ENCODE measurements around the gene POMT1.

POMT1 gene

DNA sequence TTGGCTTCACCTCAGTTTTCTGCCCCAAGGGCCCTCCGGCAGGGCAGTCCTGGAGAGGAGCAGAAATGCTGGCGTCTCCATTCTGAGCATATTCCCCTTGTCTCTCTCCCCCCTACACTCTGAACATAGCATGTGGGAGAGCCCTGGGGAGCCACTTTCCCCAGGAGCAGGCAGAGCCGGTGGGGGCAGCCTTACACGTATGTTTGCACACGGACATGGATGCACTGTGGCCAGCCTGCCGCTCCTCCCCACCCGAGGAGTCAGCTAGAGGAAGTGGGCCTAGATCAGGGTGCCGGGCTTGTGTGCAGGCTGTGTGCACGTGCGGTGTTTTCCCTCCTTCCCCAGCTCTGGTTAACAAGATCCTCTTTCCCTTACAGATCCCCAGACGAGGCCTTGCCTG, 25.4 kb upstream of the POMT1 start:
- Histone ChIP-seq H3K9ac (ENCODE audit: low read depth, low read length) (no peak overlapping the region), H3K79me2 (ENCODE audit: insufficient read depth, low read length) (peaks cover 14% of the 10 kb centered on the region; the same call in 1 of the 2 replicates), H3K4me2 (ENCODE audit: insufficient read depth, low read length) (no peak overlapping the region), H3K36me3 (ENCODE audit: insufficient read depth, low read length) (peaks cover 94% of the 10 kb centered on the region), H3K27ac (ENCODE audit: low read length) (no peak overlapping the region), H2AFZ (ENCODE audit: low read depth, low read length) (no peak overlapping the region), H3K9me3 (ENCODE audit: insufficient read depth, low read length, severe bottlenecking) (no peaks in the 10 kb centered on the region), H3K4me1 (ENCODE audit: insufficient read depth, low read length) (no peaks in the 10 kb centered on the region), H4K20me1 (ENCODE audit: insufficient read depth, low read length) (peaks cover 66% of the 10 kb centered on the region), H3K4me3 (ENCODE audit: low read depth in 1 of 2, low read length in 2 of 2) (no peak overlapping the region), H3K27me3 (ENCODE audit: insufficient read depth, low read length, poor library complexity) (no peaks in the 10 kb centered on the region)
- no peak for TF ChIP-seq EZH2 (IDR thresholded peaks at IDR 0.05; ENCODE audit: borderline replicate concordance, low read depth, low read length, severe bottlenecking)
- TF ChIP-seq, protein P1, sequence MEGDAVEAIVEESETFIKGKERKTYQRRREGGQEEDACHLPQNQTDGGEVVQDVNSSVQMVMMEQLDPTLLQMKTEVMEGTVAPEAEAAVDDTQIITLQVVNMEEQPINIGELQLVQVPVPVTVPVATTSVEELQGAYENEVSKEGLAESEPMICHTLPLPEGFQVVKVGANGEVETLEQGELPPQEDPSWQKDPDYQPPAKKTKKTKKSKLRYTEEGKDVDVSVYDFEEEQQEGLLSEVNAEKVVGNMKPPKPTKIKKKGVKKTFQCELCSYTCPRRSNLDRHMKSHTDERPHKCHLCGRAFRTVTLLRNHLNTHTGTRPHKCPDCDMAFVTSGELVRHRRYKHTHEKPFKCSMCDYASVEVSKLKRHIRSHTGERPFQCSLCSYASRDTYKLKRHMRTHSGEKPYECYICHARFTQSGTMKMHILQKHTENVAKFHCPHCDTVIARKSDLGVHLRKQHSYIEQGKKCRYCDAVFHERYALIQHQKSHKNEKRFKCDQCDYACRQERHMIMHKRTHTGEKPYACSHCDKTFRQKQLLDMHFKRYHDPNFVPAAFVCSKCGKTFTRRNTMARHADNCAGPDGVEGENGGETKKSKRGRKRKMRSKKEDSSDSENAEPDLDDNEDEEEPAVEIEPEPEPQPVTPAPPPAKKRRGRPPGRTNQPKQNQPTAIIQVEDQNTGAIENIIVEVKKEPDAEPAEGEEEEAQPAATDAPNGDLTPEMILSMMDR (IDR thresholded peaks at IDR 0.05; ENCODE audit: borderline replicate concordance, extremely low read depth, low read length, poor library complexity, severe bottlenecking): no peak
- ATAC-seq (ENCODE audit: insufficient read depth, low read depth): no peak
- DNase-seq: no peak

DNA sequence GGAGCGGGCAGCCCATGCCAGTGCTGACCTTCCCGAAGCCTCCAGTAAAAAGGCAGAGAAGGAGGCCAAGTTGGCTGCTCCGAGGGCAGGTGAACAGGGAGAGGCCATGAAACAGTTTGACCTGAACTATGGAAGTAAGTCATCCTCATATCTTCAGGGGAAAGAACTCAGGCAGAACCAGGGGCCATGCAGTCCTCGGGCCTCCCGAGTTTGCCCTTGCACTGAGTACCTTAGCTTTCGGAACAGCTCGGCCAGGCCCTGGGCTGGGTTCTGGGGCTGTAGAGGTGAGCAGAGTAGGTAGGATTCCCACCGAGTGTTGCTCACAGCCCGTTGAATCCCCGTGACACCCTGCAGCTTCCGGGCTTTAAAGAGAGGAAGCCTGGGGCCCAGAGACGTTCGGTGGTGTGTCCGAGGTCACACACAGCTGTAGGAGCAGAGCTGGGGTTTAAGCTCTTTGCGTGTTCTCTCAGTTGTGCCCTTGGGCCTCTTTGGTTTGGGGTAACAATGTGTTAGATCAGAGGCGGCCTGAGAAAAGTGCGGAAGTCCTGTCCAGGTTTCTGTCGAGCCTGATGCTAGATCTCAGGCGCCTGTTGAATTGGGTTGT, 24.8 kb upstream of the POMT1 start:
- no peaks in the 10 kb centered on the region for H3K4me1 ChIP-seq (ENCODE audit: insufficient read depth, low read length)
- H3K36me3 ChIP-seq (ENCODE audit: insufficient read depth, low read length): peaks cover 94% of the 10 kb centered on the region
- H3K4me3 ChIP-seq (ENCODE audit: low read depth in 1 of 2, low read length in 2 of 2): no peak overlapping the region
- ATAC-seq (ENCODE audit: insufficient read depth, low read depth) (no peak), DNase-seq (no peak)
- no peak overlapping the region for H3K27ac ChIP-seq (ENCODE audit: low read length)
- peaks cover 61% of the 10 kb centered on the region for H4K20me1 ChIP-seq (ENCODE audit: insufficient read depth, low read length)
- H3K9me3 ChIP-seq (ENCODE audit: insufficient read depth, low read length, severe bottlenecking): no peaks in the 10 kb centered on the region
- H2AFZ ChIP-seq (ENCODE audit: low read depth, low read length): no peak overlapping the region
- no peaks in the 10 kb centered on the region for H3K27me3 ChIP-seq (ENCODE audit: insufficient read depth, low read length, poor library complexity)
- H3K79me2 ChIP-seq (ENCODE audit: insufficient read depth, low read length): peaks cover 12% of the 10 kb centered on the region; the same call in 1 of the 2 replicates
- no peak overlapping the region for H3K4me2 ChIP-seq (ENCODE audit: insufficient read depth, low read length)
- no peak for TF ChIP-seq EZH2 (IDR thresholded peaks at IDR 0.05; ENCODE audit: borderline replicate concordance, low read depth, low read length, severe bottlenecking)
- TF ChIP-seq, protein P1 (IDR thresholded peaks at IDR 0.05; ENCODE audit: borderline replicate concordance, extremely low read depth, low read length, poor library complexity, severe bottlenecking): no peak
- H3K9ac ChIP-seq (ENCODE audit: low read depth, low read length): no peak overlapping the region

- no peak overlapping the region for H2AFZ ChIP-seq (ENCODE audit: low read depth, low read length)
- no peak overlapping the region for H3K4me3 ChIP-seq (ENCODE audit: low read depth in 1 of 2, low read length in 2 of 2)
- DNase-seq: peak; percentile 57
- no peaks in the 10 kb centered on the region for H3K27me3 ChIP-seq (ENCODE audit: insufficient read depth, low read length, poor library complexity)
- H3K4me2 ChIP-seq (ENCODE audit: insufficient read depth, low read length): no peak overlapping the region
- peaks cover 7% of the 10 kb centered on the region; the same call in 1 of the 2 replicates for H3K79me2 ChIP-seq (ENCODE audit: insufficient read depth, low read length)
- TF ChIP-seq, protein P1 (IDR thresholded peaks at IDR 0.05; ENCODE audit: borderline replicate concordance, extremely low read depth, low read length, poor library complexity, severe bottlenecking): peak; percentile 52
- no peak for TF ChIP-seq EZH2 (IDR thresholded peaks at IDR 0.05; ENCODE audit: borderline replicate concordance, low read depth, low read length, severe bottlenecking)
- peaks cover 60% of the 10 kb centered on the region for H4K20me1 ChIP-seq (ENCODE audit: insufficient read depth, low read length)
- no peak overlapping the region for H3K27ac ChIP-seq (ENCODE audit: low read length)
- H3K36me3 ChIP-seq (ENCODE audit: insufficient read depth, low read length): peaks cover 94% of the 10 kb centered on the region
- ATAC-seq (ENCODE audit: insufficient read depth, low read depth): peak; percentile 73
- no peaks in the 10 kb centered on the region for H3K9me3 ChIP-seq (ENCODE audit: insufficient read depth, low read length, severe bottlenecking)
- H3K4me1 ChIP-seq (ENCODE audit: insufficient read depth, low read length): no peaks in the 10 kb centered on the region
- no peak overlapping the region for H3K9ac ChIP-seq (ENCODE audit: low read depth, low read length)
Measured at GRCh38 chr9:131478421-131478868, 24.3 kb upstream of the POMT1 start.
